Gastroesophageal sphincter (tissue), 3 donors: ENCODE results near the gene SLC26A9.

Experiments
- CTCF ChIP-seq, 4 experiments: fragments of 200-600 bp in 2 of 4; fragments of 450-650 bp in 2 of 4; sonication (generic) in 1 of 4; IDR thresholded peaks; one replicate each; pipeline ENCODE4 v1.5.1; 2017 to 2019; ENCODE audit warnings: antibody characterized with exemption in 4 of 4, mild to moderate bottlenecking in 2 of 4, moderate library complexity in 2 of 4
- POLR2A ChIP-seq, 2 donors: fragments of 450-650 bp; IDR thresholded peaks; one replicate each; pipeline ENCODE4 v1.6.1; 2017; ENCODE audit warnings: antibody characterized with exemption in 2 of 2, mild to moderate bottlenecking in 2 of 2, moderate library complexity in 1 of 2

GRCh38 chr1:205989786-205990185 is 46.5 kb upstream of the SLC26A9 start:
- TF ChIP-seq CTCF (IDR thresholded peaks at IDR 0.05) (no peak), POLR2A (IDR thresholded peaks at IDR 0.05) (no peak)
